ENCODE measurements around the gene JARID2.

GRCh38 chr6:15511248-15512125 is 265.6 kb downstream of the JARID2 start:
- TF ChIP-seq POLR2A (IDR thresholded peaks at IDR 0.05; ENCODE audit: control extremely low read depth in 1 of 2, low read depth in 2 of 2, low read length in 2 of 2): 0 out of 3 replicates have a peak, but pooled peaks of 1 of the 2 experiments have one; percentile 42
- TF ChIP-seq CTCF (IDR thresholded peaks at IDR 0.05; ENCODE audit: control extremely low read depth in 1 of 3, insufficient read depth in 1 of 3, low read depth in 1 of 3, low read length in 3 of 3): no peak
